Large intestine (tissue), 3 donors: ENCODE data around the gene KRTAP12-3. TPM values are rescaled to one million over a fixed set of nuclear protein-coding genes. Genes with fewer than 3 reads are reported as not detected.

Experiments used
- DNase-seq, 2 donors: peaks; one replicate each; pipeline versions ENCODE4 v3.0.0 to v3.0.0-alpha.2; 2013
- H3K27ac ChIP-seq: one replicate; pipeline ENCODE4 v1.5.1; 2013; ENCODE audit warnings: low read length
- H3K27me3 ChIP-seq: 2 replicates; pipeline ENCODE4 v1.6.1; 2013; ENCODE audit warnings: low read length; ENCODE audit not compliant: control insufficient read depth, insufficient read depth
- H3K36me3 ChIP-seq: 2 replicates; pipeline ENCODE4 v1.6.1; 2013; ENCODE audit warnings: low read length; ENCODE audit not compliant: control insufficient read depth, insufficient read depth
- H3K4me1 ChIP-seq: one replicate; pipeline ENCODE4 v1.6.1; 2013; ENCODE audit warnings: low read length; ENCODE audit not compliant: control insufficient read depth, insufficient read depth
- H3K4me3 ChIP-seq: one replicate; pipeline ENCODE4 v1.5.1; 2013; ENCODE audit warnings: low read length
- H3K9me3 ChIP-seq: one replicate; pipeline ENCODE4 v1.6.1; 2013; ENCODE audit warnings: mild to moderate bottlenecking, low read depth, low read length, moderate library complexity; ENCODE audit not compliant: control insufficient read depth
- WGBS: methylation state at CpG from one replicate; pipeline ENCODE4 v1.1.5; 2013; ENCODE audit warnings: low lambda C conversion rate; ENCODE audit not compliant: insufficient coverage; 5-methylcytosine and 5-hydroxymethylcytosine counted together
- polyA plus RNA-seq: library from polyadenylated mRNA; unstranded; fragments of 120-200 nt; gene quantifications from one replicate; pipeline ENCODE4 v1.2.1, GENCODE V29; 2013

The KRTAP12-3 gene
- polyA plus RNA-seq, 1 donor: not detected

DNA sequence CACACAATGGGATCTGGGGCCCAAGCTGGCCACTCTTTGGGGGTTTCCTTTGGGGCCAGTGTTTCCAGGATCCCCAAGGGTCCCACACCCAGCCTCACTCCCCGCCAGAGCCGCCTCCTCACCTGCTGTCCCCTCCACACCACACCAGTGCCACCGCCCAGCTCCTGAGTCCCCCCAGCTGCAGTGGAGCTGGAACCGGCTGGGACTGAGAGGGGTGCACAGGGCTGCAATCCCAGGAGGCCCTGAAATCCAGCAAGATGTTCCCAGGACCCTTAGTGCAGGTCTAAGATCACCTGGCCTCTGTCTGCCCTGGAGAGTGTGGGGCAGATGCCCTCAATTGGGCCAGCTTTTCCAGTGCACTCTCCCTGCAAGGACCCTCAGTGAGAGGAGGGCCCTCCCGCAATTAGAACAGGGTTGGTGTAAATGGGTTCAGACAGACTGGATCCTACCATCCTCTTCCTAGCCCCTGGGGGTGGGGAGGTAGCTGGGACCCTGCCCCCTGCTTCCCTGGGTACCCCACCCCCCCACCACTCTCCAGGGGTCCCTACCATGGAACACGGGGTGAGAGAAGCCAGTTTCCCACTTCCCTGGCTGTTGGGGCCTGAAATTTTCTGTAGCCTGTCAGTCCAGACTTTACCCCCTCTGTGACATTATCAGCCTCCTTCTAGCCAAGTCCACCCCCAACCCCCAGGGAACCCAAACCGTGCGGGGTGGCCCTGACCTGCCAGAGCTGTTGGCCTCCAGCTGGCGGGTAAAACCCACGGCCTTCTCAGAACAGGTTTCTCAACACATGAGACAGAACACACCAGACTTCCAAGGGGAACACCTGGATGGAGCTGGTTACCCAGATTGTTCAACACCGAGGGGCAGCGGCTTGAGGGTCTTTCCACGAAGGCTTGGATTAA is 46.3 kb downstream of the KRTAP12-3 start:
- peaks cover 7% of the 10 kb centered on the region for H3K9me3 ChIP-seq
- peaks cover 2% of the 10 kb centered on the region for H3K4me1 ChIP-seq
- H3K27ac ChIP-seq: no peak overlapping the region
- H3K36me3 ChIP-seq: no peaks in the 10 kb centered on the region
- peaks cover 82% of the 10 kb centered on the region for H3K27me3 ChIP-seq
- no peak for DNase-seq
- WGBS: no CpG with 5 or more reads among the region's 13 CpGs
- no peak overlapping the region for H3K4me3 ChIP-seq

GRCh38 chr21:44704636-44705001 is 46.9 kb downstream of the KRTAP12-3 start:
- H3K4me3 ChIP-seq: no peak overlapping the region
- no peak overlapping the region for H3K27ac ChIP-seq
- H3K9me3 ChIP-seq: peaks cover 11% of the 10 kb centered on the region
- peaks cover 2% of the 10 kb centered on the region for H3K4me1 ChIP-seq
- peaks cover 85% of the 10 kb centered on the region for H3K27me3 ChIP-seq
- WGBS: no CpG with 5 or more reads among the region's 13 CpGs
- H3K36me3 ChIP-seq: no peaks in the 10 kb centered on the region
- DNase-seq: no peak

DNA sequence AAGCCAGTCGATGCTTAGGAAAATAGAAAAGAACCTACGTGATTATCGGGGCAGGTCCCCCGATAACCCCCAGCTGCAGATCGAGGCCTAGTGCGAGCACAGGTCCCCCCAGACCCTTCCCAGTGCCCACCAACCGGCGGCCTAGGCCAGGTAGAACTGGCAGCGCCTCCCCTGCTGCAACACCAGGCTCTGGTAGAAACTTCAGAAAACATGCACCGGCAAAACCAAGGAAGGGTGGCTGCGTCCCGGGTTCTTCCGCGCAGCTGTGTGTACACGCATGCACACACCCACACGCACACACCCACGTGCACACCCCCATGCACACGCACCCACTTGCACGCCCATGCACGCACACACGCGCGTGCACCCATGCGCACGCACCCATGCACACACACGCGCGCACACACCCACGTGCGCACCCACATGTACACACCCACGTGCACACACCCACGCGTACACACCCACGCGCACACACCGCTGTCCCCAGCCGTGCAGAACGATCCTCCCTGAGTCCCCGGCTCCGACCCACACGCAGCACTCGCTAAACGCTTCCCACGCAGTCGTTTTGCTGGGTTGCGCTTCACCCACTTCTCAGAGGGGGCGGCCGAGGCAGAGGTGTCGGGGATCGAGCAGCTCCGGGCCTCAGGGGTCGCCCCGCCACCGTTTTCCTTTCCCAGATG is 48.4 kb downstream of the KRTAP12-3 start:
- H3K36me3 ChIP-seq: no peaks in the 10 kb centered on the region
- DNase-seq: no peak
- H3K27ac ChIP-seq: no peak overlapping the region
- no CpG with 5 or more reads among the region's 54 CpGs for WGBS
- peaks cover 11% of the 10 kb centered on the region for H3K9me3 ChIP-seq
- H3K4me1 ChIP-seq: peaks cover 8% of the 10 kb centered on the region
- H3K4me3 ChIP-seq: no peak overlapping the region
- peaks cover 88% of the 10 kb centered on the region for H3K27me3 ChIP-seq

DNA sequence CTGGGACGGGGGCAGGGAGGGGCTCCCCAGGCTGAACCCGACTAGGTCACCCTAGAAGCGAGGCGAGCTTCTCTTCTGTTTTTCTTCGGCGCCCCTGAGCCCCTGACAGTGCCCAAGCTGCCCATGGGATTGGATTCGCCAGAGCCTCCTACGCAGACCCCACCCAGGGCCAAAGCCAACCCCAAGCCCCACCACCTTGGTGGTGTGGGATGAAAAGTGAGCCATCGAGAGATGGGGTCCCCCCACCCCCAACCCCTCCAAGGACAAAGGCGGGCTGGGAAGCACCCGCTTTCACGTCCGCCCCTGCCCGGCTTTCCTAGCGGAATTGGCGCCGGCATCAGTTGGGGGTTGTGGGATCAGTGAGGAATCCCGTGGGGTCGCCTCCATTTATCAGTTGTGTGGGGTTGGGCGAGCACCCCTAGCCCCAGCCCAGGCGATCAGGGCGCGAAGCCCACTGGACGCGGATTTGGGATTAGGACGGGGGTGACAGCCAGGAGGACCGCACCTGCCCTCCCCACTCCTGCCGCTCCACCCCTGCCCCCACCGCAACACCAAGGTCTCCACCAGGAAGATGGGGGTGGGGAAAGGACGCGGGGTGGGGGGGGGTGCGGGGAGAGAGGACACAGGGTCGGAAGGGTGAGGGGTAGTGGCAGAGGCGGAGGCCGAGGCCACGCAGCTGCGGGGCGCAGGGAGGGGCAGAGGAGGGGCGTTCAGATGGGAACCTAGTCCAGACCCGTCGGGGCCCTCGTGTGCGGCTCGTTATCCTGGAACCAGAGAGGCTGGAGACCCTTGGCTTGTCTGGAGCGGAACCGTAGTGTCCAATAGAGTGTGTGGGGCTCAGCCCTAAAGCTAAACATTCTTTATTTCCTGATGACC is 49.2 kb downstream of the KRTAP12-3 start:
- H3K36me3 ChIP-seq: no peaks in the 10 kb centered on the region
- no peak overlapping the region for H3K27ac ChIP-seq
- H3K4me1 ChIP-seq: peaks cover 10% of the 10 kb centered on the region
- WGBS: no CpG with 5 or more reads among the region's 46 CpGs
- H3K9me3 ChIP-seq: peaks cover 11% of the 10 kb centered on the region
- no peak for DNase-seq
- H3K27me3 ChIP-seq: peaks cover 91% of the 10 kb centered on the region
- H3K4me3 ChIP-seq: no peak overlapping the region

Other genes with a start within 250 kb of the KRTAP12-3 start
- gene LRRC3, start 202.4 kb upstream of the KRTAP12-3 start, polyA plus RNA-seq: 18.8 TPM
- not detected for gene KRTAP10-1, start 117.7 kb upstream of the KRTAP12-3 start, polyA plus RNA-seq
- not detected for gene KRTAP10-2, start 106.4 kb upstream of the KRTAP12-3 start, polyA plus RNA-seq
- gene KRTAP10-3, start 99.1 kb upstream of the KRTAP12-3 start, polyA plus RNA-seq: not detected
- not detected for gene KRTAP10-4, start 84.2 kb upstream of the KRTAP12-3 start, polyA plus RNA-seq
- not detected for gene KRTAP10-5, start 77.3 kb upstream of the KRTAP12-3 start, polyA plus RNA-seq
- not detected for gene KRTAP10-6, start 65.4 kb upstream of the KRTAP12-3 start, polyA plus RNA-seq
- not detected for gene KRTAP10-7, start 57.3 kb upstream of the KRTAP12-3 start, polyA plus RNA-seq
- not detected for gene KRTAP10-8, start 45.9 kb upstream of the KRTAP12-3 start, polyA plus RNA-seq
- not detected for gene KRTAP10-9, start 30.8 kb upstream of the KRTAP12-3 start, polyA plus RNA-seq
- gene KRTAP10-10, start 20.6 kb upstream of the KRTAP12-3 start, polyA plus RNA-seq: not detected
- not detected for gene KRTAP10-11, start 11.5 kb upstream of the KRTAP12-3 start, polyA plus RNA-seq
- gene KRTAP12-4, start 3.3 kb upstream of the KRTAP12-3 start, polyA plus RNA-seq: not detected
- not detected for gene KRTAP12-2, start 9.0 kb downstream of the KRTAP12-3 start, polyA plus RNA-seq
- gene KRTAP12-1, start 24.2 kb downstream of the KRTAP12-3 start, polyA plus RNA-seq: not detected
- gene KRTAP10-12, start 39.2 kb downstream of the KRTAP12-3 start, polyA plus RNA-seq: not detected
- 0.55 TPM for gene TSPEAR, start 53.6 kb downstream of the KRTAP12-3 start, polyA plus RNA-seq
- 97.1 TPM for gene UBE2G2, start 143.9 kb downstream of the KRTAP12-3 start, polyA plus RNA-seq
- 94.4 TPM for gene SUMO3, start 160.1 kb downstream of the KRTAP12-3 start, polyA plus RNA-seq
- gene PTTG1IP, start 215.8 kb downstream of the KRTAP12-3 start, polyA plus RNA-seq: 185 TPM